Right renal pelvis (tissue), 4 donors: ENCODE measurements around the gene OOSP2. TPM values are rescaled to one million over a fixed set of nuclear protein-coding genes. Genes with fewer than 3 reads are reported as not detected.
"Not testable (repeated sequence)": the region's sequence is repeated elsewhere in the genome, so short reads cannot be mapped to it uniquely, and the experiment has no call there.

ENCODE experiments used
- DNase-seq, 4 donors: peaks; one replicate each; pipeline ENCODE4 v3.0.0-alpha.2; 2013; ENCODE audit warnings: low read depth in 4 of 4, low spot score in 3 of 4, missing footprints in 1 of 4
- polyA plus RNA-seq, 4 donors: library from polyadenylated mRNA; unstranded; fragments of 120-200 nt; gene quantifications; one replicate each; pipeline ENCODE4 v1.2.1, GENCODE V29; 2013; ENCODE audit not compliant: insufficient read length in 4 of 4

OOSP2 gene
- polyA plus RNA-seq, result not detected

- no peak for DNase-seq
Observed at GRCh38 chr11:60040109-60040508, at the start of gene OOSP2. OOSP2 (plus strand) TSS chr11:60040409; CDS start chr11:60040460, 51 bp downstream.

- no peak for DNase-seq
Observed at GRCh38 chr11:59990421-59990820, 49.8 kb upstream of the OOSP2 start.

GRCh38 chr11:59992425-59992824, 47.8 kb upstream of the OOSP2 start:
- DNase-seq, result no peak

GRCh38 chr11:59997800-59998199, 42.4 kb upstream of the OOSP2 start:
- no peak for DNase-seq

- no peak for DNase-seq
Observed at GRCh38 chr11:59999691-60000090, 40.5 kb upstream of the OOSP2 start.

GRCh38 chr11:60003729-60004128, 36.5 kb upstream of the OOSP2 start:
- no peak for DNase-seq

- DNase-seq, result no peak
Observed at GRCh38 chr11:60005360-60005759, 34.8 kb upstream of the OOSP2 start.

GRCh38 chr11:60016881-60017280, 23.3 kb upstream of the OOSP2 start, which contains the start of gene OOSP4B:
OOSP4B (plus strand) TSS chr11:60017181.
- DNase-seq, result no peak

- DNase-seq, result no peak
Observed at GRCh38 chr11:60018058-60018457, 22.2 kb upstream of the OOSP2 start.

GRCh38 chr11:60020376-60020775, 19.8 kb upstream of the OOSP2 start:
- DNase-seq, result not testable (repeated sequence)

GRCh38 chr11:60029015-60029632, 11.1 kb upstream of the OOSP2 start:
- DNase-seq, result no peak

GRCh38 chr11:60050422-60050821, 10.2 kb downstream of the OOSP2 start:
- not testable (repeated sequence) for DNase-seq

GRCh38 chr11:60050839-60051238, 10.6 kb downstream of the OOSP2 start:
- not testable (repeated sequence) for DNase-seq

GRCh38 chr11:60056349-60056969, 16.2 kb downstream of the OOSP2 start, which contains the start of gene MS4A3:
MS4A3 (plus strand) TSS chr11:60056665; CDS start chr11:60061161, 4,496 bp downstream.
- no peak for DNase-seq

- no peak for DNase-seq
Observed at GRCh38 chr11:60059052-60059451, 18.8 kb downstream of the OOSP2 start.

- DNase-seq, result no peak
Observed at GRCh38 chr11:60059521-60060240, 19.5 kb downstream of the OOSP2 start.

GRCh38 chr11:60064111-60064510, 23.9 kb downstream of the OOSP2 start:
- DNase-seq, result no peak

GRCh38 chr11:60065801-60066200, 25.6 kb downstream of the OOSP2 start:
- DNase-seq, result no peak

GRCh38 chr11:60069450-60069849, 29.2 kb downstream of the OOSP2 start:
- no peak for DNase-seq

GRCh38 chr11:60071644-60072043, 31.4 kb downstream of the OOSP2 start:
- DNase-seq, result not testable (repeated sequence)

- DNase-seq, result no peak
Observed at GRCh38 chr11:60077216-60077817, 37.1 kb downstream of the OOSP2 start.
